Body of pancreas (tissue), 4 donors: ENCODE data around the gene MYO7B.

Experiments used
- CTCF ChIP-seq, 7 experiments: fragments of 450-650 bp in 4 of 7; fragments of 200-600 bp in 3 of 7; sonication (generic) in 3 of 7; IDR thresholded peaks; one replicate each; pipeline ENCODE4 v1.5.1; 2016 to 2019; ENCODE audit warnings: antibody characterized with exemption in 7 of 7
- POLR2A ChIP-seq, 3 donors: fragments of 450-650 bp; IDR thresholded peaks; one replicate each; pipeline ENCODE4 v1.6.1; 2016; ENCODE audit warnings: antibody characterized with exemption in 3 of 3, mild to moderate bottlenecking in 2 of 3

GRCh38 chr2:127561371-127561770 lies 25.9 kb downstream of the MYO7B start:
- TF ChIP-seq CTCF (IDR thresholded peaks at IDR 0.05): no peak
- no peak for TF ChIP-seq POLR2A (IDR thresholded peaks at IDR 0.05)
